Measurements from ENCODE around the gene HMGCL.
"Not testable (repeated sequence)": the region's sequence is repeated elsewhere in the genome, so short reads cannot be mapped to it uniquely, and the experiment has no call there.

DNA sequence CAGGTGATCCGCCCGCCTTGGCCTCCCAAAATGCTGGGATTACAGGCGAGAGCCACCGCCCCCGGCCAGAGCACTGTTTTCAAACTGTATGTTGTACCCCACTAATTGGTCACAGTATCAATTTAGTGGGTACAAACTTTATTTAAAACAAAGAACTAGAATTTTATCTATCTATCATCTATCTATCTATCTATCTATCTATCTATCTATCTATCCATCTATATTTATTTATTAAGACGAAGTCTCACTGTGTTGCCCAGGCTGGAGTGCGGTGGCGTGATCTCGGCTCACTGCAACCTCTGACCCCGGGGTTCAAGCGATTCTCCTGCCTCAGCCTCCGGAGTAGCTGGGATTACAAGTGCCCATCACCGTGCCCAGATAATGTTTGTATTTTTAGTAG lies 1.4 kb upstream of the HMGCL start:
- TF ChIP-seq, protein P1, sequence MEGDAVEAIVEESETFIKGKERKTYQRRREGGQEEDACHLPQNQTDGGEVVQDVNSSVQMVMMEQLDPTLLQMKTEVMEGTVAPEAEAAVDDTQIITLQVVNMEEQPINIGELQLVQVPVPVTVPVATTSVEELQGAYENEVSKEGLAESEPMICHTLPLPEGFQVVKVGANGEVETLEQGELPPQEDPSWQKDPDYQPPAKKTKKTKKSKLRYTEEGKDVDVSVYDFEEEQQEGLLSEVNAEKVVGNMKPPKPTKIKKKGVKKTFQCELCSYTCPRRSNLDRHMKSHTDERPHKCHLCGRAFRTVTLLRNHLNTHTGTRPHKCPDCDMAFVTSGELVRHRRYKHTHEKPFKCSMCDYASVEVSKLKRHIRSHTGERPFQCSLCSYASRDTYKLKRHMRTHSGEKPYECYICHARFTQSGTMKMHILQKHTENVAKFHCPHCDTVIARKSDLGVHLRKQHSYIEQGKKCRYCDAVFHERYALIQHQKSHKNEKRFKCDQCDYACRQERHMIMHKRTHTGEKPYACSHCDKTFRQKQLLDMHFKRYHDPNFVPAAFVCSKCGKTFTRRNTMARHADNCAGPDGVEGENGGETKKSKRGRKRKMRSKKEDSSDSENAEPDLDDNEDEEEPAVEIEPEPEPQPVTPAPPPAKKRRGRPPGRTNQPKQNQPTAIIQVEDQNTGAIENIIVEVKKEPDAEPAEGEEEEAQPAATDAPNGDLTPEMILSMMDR (IDR thresholded peaks at IDR 0.05) = not testable (repeated sequence)
- not testable (repeated sequence) for TF ChIP-seq POLR2A (IDR thresholded peaks at IDR 0.05)
